Endometrium (tissue), 2 donors: Measurements from ENCODE around the gene KRTAP10-2.
"Not testable (repeated sequence)": the region's sequence is repeated elsewhere in the genome, so short reads cannot be mapped to it uniquely, and the experiment has no call there.

Experiments used
- FAIRE-seq: peaks from 2 replicates; lab custom pipeline; 2012; peaks lifted over from hg19 to GRCh38; lab: Jason Lieb, UNC
- donor health status: control.
- donor health status: control.

The KRTAP10-2 gene, protein sequence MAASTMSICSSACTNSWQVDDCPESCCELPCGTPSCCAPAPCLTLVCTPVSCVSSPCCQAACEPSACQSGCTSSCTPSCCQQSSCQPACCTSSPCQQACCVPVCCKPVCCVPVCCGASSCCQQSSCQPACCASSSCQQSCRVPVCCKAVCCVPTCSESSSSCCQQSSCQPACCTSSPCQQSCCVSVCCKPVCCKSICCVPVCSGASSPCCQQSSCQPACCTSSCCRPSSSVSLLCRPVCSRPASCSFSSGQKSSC

DNA sequence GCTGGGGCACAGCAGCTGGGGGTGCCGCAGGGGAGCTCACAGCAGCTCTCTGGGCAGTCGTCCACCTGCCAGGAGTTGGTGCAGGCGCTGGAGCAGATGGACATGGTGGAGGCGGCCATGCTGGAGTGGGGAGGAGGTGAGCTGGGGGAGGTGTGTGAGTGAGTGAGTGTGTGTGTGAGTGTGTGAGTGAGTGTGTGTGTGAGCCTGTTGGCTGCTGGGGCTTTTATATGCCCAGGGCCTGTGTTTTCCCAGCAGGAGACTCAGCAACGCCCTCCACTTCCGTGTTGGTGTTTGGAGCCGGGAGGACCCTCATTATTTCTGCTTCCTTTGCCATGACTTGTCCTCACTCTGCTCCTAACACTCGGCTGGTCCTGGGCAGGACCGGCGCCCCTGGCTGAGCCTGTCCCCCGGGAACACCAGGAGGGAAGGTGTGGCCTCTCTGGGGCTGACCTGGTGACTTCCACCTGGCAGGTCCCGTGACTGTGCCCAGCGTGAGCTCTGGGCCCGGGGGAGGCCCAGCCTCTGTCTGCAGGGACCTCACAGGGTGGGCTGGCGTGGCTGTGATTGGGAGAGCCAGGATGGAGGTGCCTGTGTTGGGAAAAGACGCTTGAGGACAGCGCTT, at the start of gene KRTAP10-2:
Gene KRTAP10-2, minus strand, starts transcription at position 166 of the 622 bp plus-strand sequence. Its CDS starts 47 bp downstream, at position 119.
- FAIRE-seq, result no peak

DNA sequence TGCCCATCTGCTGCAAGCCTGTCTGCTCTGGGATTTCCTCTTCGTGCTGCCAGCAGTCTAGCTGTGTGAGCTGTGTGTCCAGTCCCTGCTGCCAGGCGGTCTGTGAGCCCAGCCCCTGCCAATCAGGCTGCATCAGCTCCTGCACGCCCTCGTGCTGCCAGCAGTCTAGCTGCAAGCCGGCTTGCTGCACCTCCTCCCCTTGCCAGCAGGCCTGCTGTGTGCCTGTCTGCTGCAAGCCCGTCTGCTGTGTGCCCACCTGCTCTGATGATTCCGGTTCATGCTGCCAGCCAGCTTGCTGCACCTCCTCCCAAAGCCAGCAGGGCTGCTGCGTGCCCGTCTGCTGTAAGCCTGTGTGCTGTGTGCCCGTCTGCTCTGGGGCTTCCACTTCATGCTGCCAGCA, 49.8 kb upstream of the KRTAP10-2 start:
- not testable (repeated sequence) for FAIRE-seq

DNA sequence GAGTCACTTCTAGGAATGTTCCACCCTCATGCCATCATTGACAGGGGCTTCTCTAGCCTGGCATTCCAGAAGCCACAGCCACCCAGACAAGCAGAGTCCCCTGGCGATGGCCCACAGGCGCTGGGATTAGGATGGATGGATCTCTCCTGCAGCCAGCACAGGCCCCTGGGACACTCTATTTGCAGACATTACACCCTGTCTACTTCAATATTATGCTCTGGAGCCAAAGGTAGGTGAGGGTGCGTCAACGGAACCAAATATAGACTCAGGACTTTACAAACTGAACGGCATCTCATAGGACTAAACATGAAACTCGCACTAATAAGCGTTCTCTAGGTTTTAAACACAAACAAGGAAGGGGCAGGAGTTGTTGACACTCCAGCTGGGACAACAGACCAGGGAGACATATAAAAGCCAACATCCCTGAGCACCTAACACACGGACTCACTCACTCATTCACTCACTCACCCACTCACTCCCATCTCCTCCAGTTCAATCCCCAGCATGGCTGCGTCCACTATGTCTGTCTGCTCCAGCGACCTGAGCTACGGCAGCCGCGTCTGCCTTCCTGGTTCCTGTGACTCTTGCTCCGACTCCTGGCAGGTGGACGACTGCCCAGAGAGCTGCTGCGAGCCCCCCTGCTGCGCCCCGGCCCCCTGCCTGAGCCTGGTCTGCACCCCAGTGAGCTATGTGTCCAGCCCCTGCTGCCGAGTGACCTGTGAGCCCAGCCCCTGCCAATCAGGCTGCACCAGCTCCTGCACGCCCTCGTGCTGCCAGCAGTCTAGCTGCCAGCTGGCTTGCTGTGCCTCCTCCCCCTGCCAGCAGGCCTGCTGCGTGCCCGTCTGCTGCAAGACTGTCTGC, 49.0 kb upstream of the KRTAP10-2 start, which contains the start of gene KRTAP10-7:
Gene KRTAP10-7, plus strand, starts transcription at position 480 of the 861 bp plus-strand sequence. Its CDS starts 25 bp downstream, at position 505.
- FAIRE-seq, result not testable (repeated sequence)

- FAIRE-seq, result no peak
Observed at GRCh38 chr21:44599264-44600029, 48.1 kb upstream of the KRTAP10-2 start.

- no peak for FAIRE-seq
Observed at GRCh38 chr21:44598061-44598460, 46.8 kb upstream of the KRTAP10-2 start.

DNA sequence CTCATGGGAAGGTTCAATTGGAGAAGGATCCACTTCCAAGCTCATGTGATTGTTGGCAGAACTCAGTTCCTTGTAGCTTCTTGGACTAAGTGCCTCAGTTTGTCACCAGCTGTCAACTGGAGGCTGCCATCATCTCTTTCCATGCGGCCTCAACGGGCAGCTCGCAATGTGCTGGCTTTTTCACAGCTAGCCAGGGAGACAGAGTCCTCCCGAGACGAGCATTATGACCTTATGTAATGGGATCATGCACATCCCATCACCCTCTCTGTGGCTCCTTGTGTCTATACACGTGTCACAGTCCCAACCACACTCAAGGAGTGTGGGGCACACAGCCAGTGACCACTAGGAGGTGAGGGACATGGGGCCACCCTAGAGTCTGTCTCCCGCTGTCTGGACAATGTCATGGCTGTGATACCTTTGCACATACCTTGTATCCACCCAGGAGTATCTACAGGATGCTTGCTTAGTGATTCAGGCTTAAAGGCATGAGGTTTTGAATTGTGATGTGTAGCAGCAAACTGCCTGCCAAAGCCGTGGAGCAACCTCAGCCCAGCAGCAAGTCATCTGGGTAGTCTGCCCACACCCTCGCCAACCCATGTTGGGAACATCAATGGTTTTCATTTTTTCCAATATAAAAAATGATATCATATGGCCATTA, 44.9 kb upstream of the KRTAP10-2 start:
- no peak for FAIRE-seq

DNA sequence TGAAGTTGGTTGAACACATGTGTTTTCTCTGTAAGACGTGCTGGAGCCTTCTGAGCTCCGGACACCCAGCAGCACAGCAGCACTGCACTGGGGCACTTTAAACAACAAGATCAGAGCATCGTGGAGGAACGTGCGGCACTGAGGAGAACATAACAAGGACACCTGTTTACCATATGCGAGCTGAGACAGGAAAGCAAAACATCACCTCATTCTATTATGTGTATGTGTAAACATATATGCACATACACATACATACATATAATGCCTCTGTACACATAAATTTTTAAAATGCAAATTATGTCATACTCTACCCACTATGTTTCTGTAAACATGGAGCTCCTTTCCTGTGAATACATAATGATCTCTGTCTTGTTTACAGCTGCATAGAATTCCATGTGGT, 44.2 kb upstream of the KRTAP10-2 start:
- FAIRE-seq, result no peak

GRCh38 chr21:44594406-44594916, 43.2 kb upstream of the KRTAP10-2 start:
- FAIRE-seq, result no peak

- no peak for FAIRE-seq
Observed at GRCh38 chr21:44593598-44594405, 42.5 kb upstream of the KRTAP10-2 start.

DNA sequence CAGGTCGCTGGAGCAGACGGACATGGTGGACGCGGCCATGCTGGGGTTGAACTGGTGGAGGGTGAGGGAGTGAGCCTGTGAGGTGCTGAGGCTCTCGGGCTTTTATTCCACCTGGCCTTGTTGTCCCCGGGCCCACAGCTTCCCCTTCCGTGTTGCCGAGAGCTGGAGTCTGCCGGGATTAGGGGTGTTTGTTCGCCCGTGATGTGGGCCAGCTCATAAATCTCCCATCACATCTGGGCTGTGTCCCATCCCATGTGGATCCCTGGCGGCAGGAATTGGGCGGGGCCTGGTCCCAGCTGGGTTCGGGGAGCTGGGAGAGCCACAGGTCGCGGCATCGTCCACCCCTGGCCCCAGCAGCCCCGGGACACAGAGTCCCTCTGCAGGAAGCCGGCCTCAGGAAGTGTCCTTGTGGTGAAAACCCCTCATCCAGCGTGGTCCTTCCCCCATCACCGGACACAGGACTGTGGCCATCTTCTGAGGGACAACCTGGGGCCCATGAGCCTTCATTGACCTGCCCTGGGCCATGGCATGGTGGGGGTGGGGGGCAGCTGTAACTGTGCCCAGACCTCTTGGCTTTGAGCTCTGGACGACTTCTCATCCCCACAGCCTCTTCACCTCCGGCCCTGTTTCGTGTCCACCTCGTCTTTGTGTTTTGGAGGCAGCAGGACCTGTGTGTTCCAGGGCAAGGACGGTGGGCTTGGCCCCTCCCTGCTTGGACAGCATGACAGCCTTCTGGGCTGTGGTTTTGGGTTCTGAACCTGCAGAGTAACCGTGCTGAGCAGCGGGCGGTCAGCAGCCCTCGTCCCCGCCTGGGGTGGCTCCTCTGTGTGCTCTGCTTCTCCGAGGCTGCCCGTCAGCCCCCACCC, 41.4 kb upstream of the KRTAP10-2 start, which contains the start of gene KRTAP10-6:
Gene KRTAP10-6, minus strand, starts transcription at position 60 of the 866 bp plus-strand sequence. Its CDS starts 21 bp downstream, at position 39.
- no peak for FAIRE-seq

- FAIRE-seq, result not testable (repeated sequence)
Observed at GRCh38 chr21:44591801-44592130, 40.5 kb upstream of the KRTAP10-2 start.

DNA sequence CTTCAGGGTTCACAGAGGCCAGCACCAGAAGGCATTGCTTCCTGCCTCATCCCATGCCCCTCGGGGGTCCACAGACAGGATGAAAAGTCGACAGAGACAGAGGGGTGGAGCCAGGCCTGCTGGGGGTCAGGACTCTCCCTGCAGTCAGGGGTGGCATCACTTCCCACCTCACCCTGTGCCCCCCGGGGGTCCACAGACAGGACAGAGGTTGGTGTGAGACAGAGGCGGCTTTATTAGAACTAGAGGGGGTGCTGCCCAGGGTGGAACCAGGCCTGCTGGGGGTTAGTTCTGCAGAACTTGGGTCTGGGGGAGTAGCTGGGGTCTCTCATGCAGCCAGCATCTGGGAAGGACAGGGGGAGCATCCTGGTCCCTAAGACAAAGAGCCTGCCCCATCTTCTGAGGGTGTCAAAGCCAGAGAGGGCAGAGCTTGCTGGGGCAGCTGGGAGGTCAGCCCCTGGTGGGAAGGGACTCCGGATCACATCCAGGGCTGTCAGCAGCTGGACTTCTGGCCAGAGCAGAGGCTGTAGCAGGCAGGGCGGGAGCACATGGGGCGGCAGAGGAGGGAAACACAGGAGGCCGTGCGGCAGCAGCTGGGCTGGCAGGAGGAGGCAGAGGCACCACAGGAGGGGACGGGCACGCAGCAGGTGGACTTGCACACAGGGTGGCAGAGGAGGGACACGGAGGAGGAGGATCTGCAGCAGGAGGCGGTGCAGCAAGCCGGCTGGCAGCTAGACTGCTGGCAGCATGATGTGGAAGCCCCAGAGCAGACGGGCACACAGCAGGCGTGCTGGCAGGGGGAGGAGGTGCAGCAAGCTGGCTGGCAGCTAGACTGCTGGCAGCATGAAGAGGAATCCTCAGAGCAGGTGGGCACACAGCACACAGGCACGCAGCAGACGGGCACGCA, 39.8 kb upstream of the KRTAP10-2 start:
- not testable (repeated sequence) for FAIRE-seq

GRCh38 chr21:44590311-44590721, 39.0 kb upstream of the KRTAP10-2 start:
- no peak for FAIRE-seq

GRCh38 chr21:44589586-44590305, 38.4 kb upstream of the KRTAP10-2 start:
- FAIRE-seq, result no peak

GRCh38 chr21:44589094-44589493, 37.8 kb upstream of the KRTAP10-2 start:
- no peak for FAIRE-seq

DNA sequence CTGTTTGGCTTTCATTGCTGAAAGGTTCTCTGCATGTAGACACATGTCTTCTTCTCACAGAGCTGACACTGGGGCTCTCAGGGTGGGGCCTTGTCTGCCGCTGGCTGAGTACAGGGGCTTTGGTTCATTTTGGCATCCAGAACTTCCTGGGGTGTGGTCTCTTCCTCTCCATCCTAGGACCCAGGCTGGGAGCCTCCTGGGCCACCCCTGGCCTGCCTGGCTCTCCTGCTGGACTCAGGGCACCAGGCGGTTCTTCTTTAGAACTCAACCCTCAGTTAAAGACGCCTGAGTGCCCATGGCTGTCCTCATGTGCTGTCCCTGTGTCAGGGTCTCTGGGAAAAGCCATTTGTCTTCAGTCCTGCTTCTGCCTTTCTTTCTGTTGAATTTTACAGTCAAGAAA, 34.6 kb upstream of the KRTAP10-2 start:
- no peak for FAIRE-seq

DNA sequence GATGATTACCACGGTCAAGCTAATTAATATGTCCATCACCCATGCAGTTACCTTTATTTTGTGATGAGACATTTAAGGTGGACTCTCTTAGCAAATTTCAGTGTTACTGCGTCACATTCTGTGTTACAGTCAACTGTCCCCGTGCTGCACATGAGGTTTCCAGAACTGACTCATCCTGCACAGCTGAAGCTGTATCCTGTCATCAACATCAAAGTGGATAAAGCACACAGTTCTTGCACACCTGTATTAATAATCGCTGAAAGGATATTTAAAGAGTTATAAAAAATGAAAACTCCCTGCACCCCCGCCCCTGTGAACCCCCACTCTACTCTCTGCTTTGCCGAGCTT, 32.5 kb upstream of the KRTAP10-2 start:
- no peak for FAIRE-seq
